ENCODE data around the gene PLGRKT. TPM values are rescaled to one million over a fixed set of nuclear protein-coding genes. Genes with fewer than 3 reads are reported as not detected.
A peak's percentile ranks its signal among the peaks of the same experiment; 100 is the strongest.
"Not testable (repeated sequence)": the region's sequence is repeated elsewhere in the genome, so short reads cannot be mapped to it uniquely, and the experiment has no call there.

The PLGRKT gene
- total and polyA plus RNA-seq, 2 donors (not counting 3 experiments of a cell fraction or from before 2014, with no cell fraction given), result 3.8 to 21.2 TPM

DNA sequence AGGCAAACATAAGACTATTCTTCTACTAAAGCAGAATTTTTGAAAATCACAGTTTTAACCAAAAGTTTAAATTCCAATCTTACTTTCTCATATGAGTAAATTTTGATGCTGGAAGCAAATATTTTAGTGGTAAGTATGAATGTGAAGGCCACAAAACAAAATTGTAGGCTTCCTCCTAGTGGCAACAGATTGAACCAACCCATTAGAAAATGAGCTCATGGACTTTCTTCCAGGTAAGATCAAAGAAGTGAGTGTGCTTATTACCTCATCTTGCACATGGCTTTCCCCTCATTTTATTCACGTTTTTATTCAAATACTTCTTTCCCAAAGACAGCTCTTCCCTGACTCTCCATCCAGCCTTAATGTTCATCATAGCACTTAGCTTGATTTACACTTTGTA lies 116.7 kb downstream of the PLGRKT start:
- Histone ChIP-seq H3K9ac (replicated peaks; ENCODE audit: extremely low read depth, insufficient read depth, low read length) (no peak overlapping the region), H3K36me3 (ENCODE audit: control insufficient read depth in 2 of 2, extremely low read depth in 1 of 2, insufficient read depth in 2 of 2, low read length in 2 of 2) (no peaks in the 10 kb centered on the region), H3K9me1 (replicated peaks; ENCODE audit: control insufficient read depth, extremely low read depth, insufficient read depth, low read length) (no peaks in the 10 kb centered on the region), H3K4me3 (replicated peaks in 1 of 3; ENCODE audit: insufficient read depth in 1 of 3, low read depth in 1 of 3, low read length in 3 of 3) (no peak overlapping the region), H2AFZ (ENCODE audit: low read depth, low read length) (no peak overlapping the region), H3K9me3 (replicated peaks; ENCODE audit: control insufficient read depth, insufficient read depth, low read length) (no peaks in the 10 kb centered on the region), H3K4me2 (ENCODE audit: insufficient read depth, low read length) (no peak overlapping the region), H3K79me2 (ENCODE audit: control insufficient read depth, insufficient read depth, low read length) (no peaks in the 10 kb centered on the region), H3K4me1 (ENCODE audit: control insufficient read depth, extremely low read depth, insufficient read depth, low read length) (peaks cover 5% of the 10 kb centered on the region), H4K20me1 (replicated peaks; ENCODE audit: control insufficient read depth, extremely low read depth, insufficient read depth, low read length) (no peaks in the 10 kb centered on the region), H3K27ac (ENCODE audit: insufficient read depth, low read depth, low read length) (no peak overlapping the region), H3K27me3 (ENCODE audit: control insufficient read depth in 2 of 2, insufficient read depth in 2 of 2, low read length in 2 of 2) (peaks cover 0 to 7% of the 10 kb centered on the region in 2 experiments)
- dilution Hi-C loops (cut with MboI; ENCODE audit: extremely low pct_ligation_motif_present, low sequenced_read_pairs), result no loop called here
- DNase-seq (ENCODE audit: low read depth, low spot score) (no peak), FAIRE-seq (no peak)
- POLR2A ChIA-PET, result no interaction called here
- no TSS peak for BruUV-seq (replicated peaks)
- intact Hi-C loops (cut with micrococcal nuclease), result loop anchor here (1.0 kb wide), 1 partner anchor 135 kb away; no protein-coding TSS in a partner anchor
- CTCF ChIA-PET, result interaction anchor here (0.5 to 2.7 kb wide), 15 partner anchors 8 to 280 kb away, joined by 3 to 34 read pairs (median 3); partner anchors contain the start of gene INSL6
- TF ChIP-seq POLR2A (IDR thresholded peaks at IDR 0.05; ENCODE audit: low read depth, low read length) (no peak), JUN (IDR thresholded peaks at IDR 0.05; ENCODE audit: borderline replicate concordance, insufficient read depth, insufficient read length, low read depth) (no peak), EZH2 (IDR thresholded peaks at IDR 0.05; ENCODE audit: borderline replicate concordance, low read depth, low read length, severe bottlenecking) (no peak), POLR2AphosphoS5 (IDR thresholded peaks at IDR 0.05; ENCODE audit: insufficient read depth, low read depth, low read length) (no peak)
- TF ChIP-seq, protein P1, sequence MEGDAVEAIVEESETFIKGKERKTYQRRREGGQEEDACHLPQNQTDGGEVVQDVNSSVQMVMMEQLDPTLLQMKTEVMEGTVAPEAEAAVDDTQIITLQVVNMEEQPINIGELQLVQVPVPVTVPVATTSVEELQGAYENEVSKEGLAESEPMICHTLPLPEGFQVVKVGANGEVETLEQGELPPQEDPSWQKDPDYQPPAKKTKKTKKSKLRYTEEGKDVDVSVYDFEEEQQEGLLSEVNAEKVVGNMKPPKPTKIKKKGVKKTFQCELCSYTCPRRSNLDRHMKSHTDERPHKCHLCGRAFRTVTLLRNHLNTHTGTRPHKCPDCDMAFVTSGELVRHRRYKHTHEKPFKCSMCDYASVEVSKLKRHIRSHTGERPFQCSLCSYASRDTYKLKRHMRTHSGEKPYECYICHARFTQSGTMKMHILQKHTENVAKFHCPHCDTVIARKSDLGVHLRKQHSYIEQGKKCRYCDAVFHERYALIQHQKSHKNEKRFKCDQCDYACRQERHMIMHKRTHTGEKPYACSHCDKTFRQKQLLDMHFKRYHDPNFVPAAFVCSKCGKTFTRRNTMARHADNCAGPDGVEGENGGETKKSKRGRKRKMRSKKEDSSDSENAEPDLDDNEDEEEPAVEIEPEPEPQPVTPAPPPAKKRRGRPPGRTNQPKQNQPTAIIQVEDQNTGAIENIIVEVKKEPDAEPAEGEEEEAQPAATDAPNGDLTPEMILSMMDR (IDR thresholded peaks at IDR 0.05; ENCODE audit: extremely low read depth in 1 of 2, insufficient read depth in 1 of 2, low read depth in 1 of 2, low read length in 2 of 2), result peak in 1 of 2 donors; percentile 6

DNA sequence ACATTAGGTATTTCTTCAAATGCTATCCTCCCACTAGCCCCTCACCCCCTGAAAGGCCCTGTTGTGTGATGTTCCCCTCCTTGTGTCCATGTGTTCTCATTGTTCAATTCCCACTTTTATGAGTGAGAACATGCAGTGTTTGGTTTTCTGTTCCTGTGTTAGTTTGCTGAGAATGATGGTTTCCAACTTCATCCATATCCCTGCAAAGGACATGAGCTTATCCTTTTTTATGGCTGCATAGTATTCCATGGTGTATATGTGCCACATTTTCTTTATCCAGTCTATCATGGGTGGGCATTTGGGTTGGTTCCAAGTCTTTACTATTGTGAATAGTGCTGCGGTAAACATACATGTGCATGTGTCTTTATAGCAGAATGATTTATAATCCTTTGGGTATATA lies 121.3 kb downstream of the PLGRKT start:
- intact Hi-C loops (cut with micrococcal nuclease); H3K4me2 ChIP-seq (ENCODE audit: insufficient read depth, low read length); H3K9ac ChIP-seq (replicated peaks; ENCODE audit: extremely low read depth, insufficient read depth, low read length); H3K27ac ChIP-seq (ENCODE audit: insufficient read depth, low read depth, low read length); H2AFZ ChIP-seq (ENCODE audit: low read depth, low read length); H3K36me3 ChIP-seq (ENCODE audit: control insufficient read depth in 2 of 2, extremely low read depth in 1 of 2, insufficient read depth in 2 of 2, low read length in 2 of 2); H3K9me1 ChIP-seq (replicated peaks; ENCODE audit: control insufficient read depth, extremely low read depth, insufficient read depth, low read length); H3K4me3 ChIP-seq (replicated peaks in 1 of 3; ENCODE audit: insufficient read depth in 1 of 3, low read depth in 1 of 3, low read length in 3 of 3); CTCF ChIA-PET; DNase-seq (ENCODE audit: low read depth, low spot score); H3K4me1 ChIP-seq (ENCODE audit: control insufficient read depth, extremely low read depth, insufficient read depth, low read length); H4K20me1 ChIP-seq (replicated peaks; ENCODE audit: control insufficient read depth, extremely low read depth, insufficient read depth, low read length); BruUV-seq (replicated peaks); H3K79me2 ChIP-seq (ENCODE audit: control insufficient read depth, insufficient read depth, low read length); H3K9me3 ChIP-seq (replicated peaks; ENCODE audit: control insufficient read depth, insufficient read depth, low read length); H3K27me3 ChIP-seq (ENCODE audit: control insufficient read depth in 2 of 2, insufficient read depth in 2 of 2, low read length in 2 of 2); FAIRE-seq; POLR2A ChIA-PET; dilution Hi-C loops (cut with MboI; ENCODE audit: extremely low pct_ligation_motif_present, low sequenced_read_pairs): not testable (repeated sequence)

All from endothelial cell of umbilical vein (primary cell).